Stimulated activated CD8-positive, alpha-beta memory T cell treated with anti-CD3 and anti-CD28 coated beads, Interleukin-4, amount 100 ng/mL, for 4 hours (primary cell): ENCODE results near the gene PANK2.
A peak's percentile ranks its signal among the peaks of the same experiment; 100 is the strongest.
"Not testable (repeated sequence)": the region's sequence is repeated elsewhere in the genome, so short reads cannot be mapped to it uniquely, and the experiment has no call there.

Experiments
- DNase-seq, 2 donors: peaks; one replicate each; pipeline ENCODE4 v3.0.0-alpha.2; 2020; ENCODE audit warnings: low read depth in 2 of 2, low spot score in 1 of 2

PANK2 gene

DNA sequence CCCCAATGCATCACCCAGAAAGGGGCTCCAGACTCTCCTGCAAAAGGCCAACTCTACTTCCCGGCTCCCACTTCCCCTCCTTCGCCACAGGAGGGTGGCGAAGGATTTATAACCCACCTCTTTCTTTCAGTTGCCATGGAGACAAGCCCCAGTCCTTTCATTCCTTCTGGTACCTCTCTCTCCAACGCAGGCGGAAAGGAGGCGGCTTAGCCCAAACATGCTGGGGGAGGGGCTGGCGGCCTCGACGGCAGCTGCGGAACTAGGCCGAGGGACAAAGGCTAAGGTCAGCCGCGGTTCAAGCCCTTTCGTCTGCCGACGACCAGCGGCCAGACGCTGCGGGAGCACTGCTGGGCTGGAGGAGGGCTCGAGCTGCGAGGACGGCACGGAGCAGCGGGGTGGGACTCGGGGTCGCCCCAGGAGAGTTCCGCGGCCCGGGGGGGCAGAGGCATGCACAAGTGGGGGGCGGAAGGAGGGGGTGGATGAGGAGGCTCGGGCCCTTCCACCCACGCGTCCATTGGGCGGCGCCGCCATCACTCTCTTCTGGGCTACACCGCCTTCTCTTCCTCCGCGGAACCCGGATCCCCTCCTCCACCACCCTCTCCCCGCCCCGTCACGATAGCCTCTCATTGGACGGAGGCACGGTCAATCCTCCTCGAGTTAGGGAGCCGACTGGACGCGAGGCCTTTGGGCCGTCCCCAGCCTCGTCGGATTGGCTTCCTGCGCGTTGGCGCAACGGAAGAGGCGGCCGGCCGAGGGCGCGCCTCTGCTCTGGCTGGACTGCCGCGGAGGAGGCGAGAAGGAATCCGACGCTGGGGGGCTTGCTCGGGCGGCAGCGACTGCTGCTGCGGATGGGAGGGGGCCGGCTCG is at the start of gene PANK2:
PANK2 (plus strand) TSS at position 766 of the 867 bp plus-strand sequence.
- peak; percentile 93 to 94 for DNase-seq

DNA sequence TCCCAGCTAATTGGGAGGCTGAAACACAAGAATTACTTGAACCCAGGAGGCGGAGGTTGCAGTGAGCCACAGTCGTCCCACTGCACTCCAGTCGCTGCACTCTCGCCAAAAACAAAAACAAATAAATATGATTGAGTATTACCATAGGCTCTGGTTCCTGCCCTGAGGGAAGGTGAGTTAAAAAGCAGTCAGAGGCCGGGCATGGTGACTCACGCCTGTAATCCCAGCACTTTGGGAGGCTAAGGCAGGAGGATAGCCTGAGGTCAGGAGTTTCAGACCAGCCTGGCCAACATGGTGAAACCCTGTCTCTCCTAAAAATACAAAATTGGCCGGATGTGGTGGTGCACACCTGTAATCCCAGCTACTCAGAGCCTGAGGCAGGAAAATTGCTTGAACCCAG is 49.0 kb upstream of the PANK2 start:
- not testable (repeated sequence) for DNase-seq

DNA sequence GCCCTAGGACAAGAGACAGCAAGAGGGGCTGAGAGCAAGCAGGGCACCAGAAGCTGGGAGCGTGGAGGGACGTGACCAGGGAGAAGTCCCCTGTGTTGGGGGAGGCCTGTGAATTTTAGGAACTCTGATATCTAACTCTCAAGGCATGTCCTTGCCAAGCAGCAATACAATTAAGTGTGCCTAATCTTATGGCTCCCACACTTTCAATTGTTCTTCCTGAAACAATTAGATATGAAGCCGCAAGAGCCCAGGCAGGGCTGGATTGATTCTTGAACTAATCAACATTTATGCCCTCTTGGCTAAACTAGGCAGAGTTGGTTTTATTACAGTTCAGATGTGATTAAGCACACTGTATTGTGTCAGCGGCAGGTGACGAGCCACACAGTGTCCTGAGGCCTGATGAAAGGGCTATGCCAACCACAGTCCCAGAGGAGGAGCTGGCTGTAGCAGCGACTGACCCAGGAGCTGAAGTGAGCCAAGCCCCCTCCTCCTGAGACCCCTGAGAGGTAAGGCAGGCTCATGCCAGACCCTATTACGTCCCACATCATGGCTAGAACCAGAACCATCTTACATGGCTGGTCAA is 46.7 kb upstream of the PANK2 start:
- DNase-seq, result no peak

DNA sequence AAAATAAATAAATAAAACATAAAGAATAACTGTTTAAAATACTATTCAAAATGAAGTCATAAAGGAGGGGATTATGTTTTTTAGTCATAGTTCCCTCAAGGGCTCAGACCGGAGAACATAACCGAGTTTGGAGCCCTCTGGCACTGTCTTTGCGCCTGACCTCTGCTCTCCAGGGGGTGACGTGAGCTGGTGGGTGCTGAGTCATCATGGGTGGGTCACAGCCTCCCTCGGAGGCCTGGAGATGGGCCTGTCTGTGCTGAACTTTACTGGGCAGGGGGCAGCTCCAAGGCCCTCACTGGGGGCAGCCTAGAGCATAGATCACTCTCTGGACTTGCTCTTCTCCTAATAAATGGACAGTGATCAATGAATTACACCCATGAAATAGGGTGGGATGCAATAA is 45.7 kb upstream of the PANK2 start:
- no peak for DNase-seq

DNA sequence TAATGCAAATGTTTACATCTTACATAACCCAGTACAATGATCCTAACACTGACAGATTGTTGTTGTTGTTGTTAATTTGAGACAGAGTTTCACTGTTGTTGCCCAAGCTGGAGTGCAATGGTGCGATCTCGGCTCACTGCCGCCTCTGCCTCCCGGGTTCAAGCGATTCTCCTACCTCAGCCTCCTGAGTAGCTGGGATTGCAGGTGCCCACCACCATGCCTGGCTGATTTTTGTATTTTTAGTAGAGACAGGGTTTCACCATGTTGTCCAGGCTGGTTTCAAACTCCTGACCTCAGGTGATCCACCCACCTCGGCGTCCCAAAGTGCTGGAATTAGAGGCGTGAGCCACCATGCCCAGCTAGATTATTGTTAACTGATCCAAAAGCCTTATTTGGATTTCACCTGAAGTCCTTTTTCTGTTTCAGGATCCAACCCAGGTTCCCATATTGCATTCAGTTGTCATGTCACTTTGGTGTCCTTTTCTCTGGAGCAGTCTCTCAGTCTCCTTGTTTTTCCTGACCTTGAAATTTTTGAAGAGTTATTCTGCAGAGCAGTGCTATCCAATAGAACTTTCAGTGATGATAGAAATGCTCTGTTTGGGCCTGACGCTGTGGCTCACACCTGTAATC is 45.1 kb upstream of the PANK2 start:
- not testable (repeated sequence) for DNase-seq

DNA sequence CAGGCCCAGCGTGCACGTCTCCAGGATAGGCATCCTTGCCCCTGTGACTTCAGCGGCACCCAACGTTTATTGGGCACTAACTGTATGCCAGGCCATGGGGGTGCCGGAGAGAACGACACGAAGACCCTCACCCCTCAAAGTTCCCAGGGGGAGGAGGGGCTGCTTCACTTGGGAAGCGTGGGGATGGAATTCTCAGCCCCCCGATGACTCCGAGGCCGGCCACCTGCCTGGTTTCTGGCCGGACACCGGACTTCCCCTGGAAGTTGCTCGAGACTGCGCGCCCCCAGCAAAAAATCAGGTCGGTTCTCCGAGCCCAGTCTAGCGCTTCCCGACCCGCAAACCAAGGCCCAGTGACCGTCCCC is 42.8 kb upstream of the PANK2 start:
- DNase-seq, result no peak

DNA sequence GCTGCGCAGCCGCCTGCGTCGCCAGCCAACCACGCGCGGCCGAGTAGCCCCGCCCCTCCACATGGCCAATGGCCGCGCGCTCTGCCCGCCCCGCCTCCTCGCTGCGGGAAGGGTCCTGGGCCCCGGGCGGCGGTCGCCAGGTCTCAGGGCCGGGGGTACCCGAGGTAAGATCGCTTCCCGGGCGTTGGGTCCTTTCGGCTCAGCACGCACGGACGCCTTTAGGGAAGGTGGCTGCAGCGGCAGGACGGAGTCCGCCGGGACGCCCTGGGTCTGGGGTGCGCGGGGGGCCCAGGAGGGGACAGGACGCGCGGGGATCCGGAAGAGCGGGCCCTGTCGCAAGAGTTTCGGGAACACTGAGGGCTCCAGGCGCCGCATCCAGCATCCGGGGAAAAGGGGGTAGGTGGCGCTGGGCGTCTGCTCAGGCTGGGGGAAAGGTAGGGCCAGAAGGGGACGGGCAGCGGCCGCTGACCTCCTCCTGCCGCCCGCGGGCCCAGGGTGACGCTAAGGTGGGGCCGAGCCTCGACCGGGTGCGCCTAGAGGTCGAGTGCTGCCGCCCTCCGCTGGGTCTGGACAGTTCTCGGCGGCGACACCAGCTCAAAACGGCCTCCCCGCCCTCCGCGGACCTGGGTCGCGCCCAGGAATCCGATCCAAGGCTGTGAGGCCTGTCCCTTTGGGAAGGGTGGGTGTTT is 42.3 kb upstream of the PANK2 start, which contains the start of gene MAVS:
MAVS (plus strand) TSS at position 95 of the 689 bp plus-strand sequence. CDS start 7,791 bp downstream, outside the sequence.
- DNase-seq, result peak; percentile 54 to 70

DNA sequence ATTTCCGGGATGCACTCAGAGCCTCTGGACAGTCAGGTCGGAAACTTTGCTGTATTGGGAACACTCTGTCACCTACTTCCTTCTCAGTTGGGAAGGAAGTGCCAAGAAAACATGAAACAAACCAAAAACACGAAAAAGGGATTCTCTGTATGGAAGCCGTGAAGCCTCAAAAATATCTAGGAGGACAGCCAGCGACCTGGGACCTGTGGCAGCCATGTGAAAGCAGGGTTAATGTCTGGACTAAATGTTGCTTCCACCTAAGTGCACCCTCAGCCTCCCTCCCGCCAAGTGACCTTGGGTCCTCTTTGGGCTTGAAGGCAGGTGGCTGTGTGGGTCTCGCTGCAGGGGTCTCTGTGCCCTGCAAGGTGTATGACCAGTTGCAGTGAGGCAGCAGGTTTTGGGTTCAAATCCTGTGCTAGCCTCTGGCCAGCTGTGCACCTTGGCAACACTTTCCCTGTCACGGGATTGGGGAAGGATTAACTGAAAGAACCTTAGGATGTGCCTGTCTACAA is 41.7 kb upstream of the PANK2 start:
- no peak for DNase-seq

DNA sequence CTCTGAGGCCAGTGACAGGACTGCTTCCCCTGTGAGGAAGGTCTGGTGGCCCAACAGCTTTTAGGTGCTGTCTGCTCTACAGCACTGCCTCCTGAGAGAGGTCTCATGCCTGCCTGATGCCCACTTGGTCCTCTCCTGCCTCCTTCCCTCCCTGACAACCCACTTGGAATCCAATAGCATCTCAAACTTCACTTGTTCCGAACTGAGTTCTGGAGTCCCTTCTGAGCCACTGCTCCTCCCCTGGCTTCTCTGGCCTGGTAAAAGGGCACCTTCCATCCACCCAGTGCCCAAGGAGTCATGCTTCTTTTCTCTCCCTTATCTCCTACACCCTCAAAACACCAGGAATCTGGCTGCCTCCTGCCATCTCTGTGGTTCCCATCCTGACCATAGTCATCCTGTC is 40.6 kb upstream of the PANK2 start:
- no peak for DNase-seq

DNA sequence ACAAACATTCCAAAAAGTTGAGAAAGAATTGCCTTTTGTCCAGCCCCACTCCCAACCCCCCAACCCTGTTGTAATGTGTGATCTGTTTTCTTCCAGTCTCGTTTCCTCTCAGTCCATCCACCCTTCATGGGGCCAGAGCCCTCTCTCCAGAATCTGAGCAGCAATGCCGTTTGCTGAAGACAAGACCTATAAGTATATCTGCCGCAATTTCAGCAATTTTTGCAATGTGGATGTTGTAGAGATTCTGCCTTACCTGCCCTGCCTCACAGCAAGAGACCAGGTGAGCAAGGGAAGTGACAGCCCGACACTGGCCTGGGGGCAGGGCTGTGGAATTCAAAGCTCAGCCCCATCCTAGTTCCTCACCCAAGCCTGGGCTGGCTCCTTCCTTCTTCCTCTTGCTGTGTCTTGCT is 34.7 kb upstream of the PANK2 start:
- DNase-seq, result no peak

DNA sequence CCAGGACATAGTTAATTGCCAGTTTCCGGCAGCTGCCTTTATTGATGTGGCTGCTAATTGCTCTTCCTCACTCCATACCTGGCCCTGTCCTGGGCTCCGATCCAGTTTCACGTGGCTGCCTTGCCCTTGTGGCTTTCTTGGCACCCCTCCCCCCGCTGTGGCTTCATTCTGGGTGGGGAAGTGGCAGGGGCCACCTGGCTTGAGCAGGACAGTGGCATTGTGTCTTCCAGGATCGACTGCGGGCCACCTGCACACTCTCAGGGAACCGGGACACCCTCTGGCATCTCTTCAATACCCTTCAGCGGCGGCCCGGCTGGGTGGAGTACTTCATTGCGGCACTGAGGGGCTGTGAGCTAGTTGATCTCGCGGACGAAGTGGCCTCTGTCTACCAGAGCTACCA is 31.8 kb upstream of the PANK2 start:
- no peak for DNase-seq

DNA sequence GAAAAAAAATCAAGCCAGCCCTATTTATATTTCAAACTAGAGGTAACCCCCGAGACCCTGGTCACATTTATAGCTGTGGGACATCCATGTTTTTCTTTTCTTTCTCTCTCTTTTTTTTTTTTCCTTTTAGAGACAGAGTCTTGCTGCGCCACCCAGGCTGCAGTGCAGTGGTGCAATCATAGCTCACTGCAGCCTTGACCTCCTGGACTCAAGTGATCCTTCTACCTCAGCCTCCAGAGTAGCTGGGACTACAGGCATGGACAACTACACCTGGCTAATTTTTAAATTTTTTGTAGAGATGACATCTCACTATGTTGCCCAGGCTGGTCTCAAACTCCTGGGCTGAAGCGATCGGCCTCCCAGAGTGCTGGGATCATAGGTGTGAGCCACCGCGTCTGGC is 30.5 kb upstream of the PANK2 start:
- no peak for DNase-seq

DNA sequence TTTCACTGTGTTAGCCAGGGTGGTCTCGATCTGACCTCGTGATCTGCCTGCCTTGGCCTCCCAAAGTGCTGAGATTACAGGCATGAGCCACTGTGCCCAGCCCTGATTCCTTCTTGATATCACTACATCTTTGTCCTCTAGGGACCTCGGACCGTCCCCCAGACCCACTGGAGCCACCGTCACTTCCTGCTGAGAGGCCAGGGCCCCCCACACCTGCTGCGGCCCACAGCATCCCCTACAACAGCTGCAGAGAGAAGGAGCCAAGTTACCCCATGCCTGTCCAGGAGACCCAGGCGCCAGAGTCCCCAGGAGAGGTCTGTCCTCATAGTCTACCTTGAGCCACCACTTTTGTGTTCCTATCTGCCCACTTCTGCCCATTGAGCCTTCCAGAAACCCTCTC is 28.0 kb upstream of the PANK2 start:
- DNase-seq, result no peak

DNA sequence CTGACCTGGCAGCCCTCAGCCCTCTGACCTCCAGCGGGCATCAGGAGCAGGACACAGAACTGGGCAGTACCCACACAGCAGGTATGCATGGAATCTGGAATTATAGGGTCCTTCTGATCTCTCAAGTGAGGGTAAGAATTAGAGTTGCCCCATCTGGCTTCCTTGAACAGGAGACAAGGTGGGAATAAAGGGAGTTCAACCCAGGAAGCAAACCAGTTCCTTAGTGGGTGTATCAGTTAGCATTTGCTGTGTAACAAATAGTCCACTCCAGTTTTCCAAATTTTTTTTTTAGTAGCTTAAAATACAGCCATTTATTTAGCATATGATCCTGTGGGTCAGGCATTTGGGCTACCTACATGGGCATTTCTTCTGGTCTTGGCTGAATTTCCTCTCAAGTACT is 26.9 kb upstream of the PANK2 start:
- no peak for DNase-seq

DNA sequence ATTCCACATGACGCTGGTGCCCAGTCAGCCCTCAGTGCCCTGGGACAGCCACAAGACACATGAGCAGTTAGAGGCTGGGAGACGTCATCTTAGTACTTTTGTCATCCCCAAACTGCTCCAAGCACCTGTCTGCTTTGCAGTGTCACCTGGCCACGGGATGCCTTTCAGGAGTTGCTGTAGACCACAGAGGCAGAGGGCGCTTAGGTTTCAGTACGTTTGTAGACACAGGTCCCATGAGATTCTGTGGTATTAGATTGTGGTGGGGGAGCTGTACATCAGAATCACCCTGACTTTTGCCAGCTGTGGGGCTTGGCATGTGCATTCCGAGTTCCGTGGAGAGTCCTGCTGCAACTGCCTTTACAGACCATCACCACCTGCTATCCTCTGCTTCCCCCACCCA is 25.9 kb upstream of the PANK2 start:
- no peak for DNase-seq

DNA sequence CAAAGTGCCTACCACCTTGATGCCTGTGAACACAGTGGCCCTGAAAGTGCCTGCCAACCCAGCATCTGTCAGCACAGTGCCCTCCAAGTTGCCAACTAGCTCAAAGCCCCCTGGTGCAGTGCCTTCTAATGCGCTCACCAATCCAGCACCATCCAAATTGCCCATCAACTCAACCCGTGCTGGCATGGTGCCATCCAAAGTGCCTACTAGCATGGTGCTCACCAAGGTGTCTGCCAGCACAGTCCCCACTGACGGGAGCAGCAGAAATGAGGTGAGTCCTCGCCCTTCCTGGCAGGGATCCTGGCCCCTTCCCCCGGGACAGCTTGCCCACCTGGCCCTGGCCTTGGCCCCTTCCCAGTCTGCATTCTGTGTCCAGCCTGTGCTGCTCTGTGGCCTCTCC is 24.7 kb upstream of the PANK2 start:
- no peak for DNase-seq

DNA sequence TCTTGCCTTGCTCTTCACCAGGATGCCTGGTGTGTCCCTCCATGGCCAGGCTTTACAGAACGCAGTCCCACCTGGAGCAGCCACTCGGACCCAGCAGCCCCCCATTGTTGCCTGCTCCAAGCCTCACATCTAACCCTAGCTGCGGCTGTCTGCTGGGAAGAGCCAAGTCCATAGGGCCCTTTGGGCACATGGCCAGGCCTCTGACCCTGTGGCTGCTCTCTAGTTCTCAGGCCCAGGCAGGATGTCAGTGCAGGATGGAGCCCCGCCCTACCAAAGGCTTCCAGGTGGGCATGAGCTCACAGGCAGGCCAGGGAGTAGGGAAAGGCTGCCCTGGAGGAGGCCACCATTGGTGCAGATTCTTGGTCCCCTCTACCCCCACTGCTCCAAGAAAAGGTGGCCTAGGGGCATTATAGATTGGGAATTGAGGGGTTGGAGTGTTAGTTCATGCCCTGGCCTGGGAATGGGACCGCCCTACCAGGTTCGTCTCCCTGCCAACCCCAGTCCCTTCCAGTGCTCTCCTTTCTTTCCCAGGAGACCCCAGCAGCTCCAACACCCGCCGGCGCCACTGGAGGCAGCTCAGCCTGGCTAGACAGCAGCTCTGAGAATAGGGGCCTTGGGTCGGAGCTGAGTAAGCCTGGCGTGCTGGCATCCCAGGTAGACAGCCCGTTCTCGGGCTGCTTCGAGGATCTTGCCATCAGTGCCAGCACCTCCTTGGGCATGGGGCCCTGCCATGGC is 23.9 kb upstream of the PANK2 start:
- no peak for DNase-seq

DNA sequence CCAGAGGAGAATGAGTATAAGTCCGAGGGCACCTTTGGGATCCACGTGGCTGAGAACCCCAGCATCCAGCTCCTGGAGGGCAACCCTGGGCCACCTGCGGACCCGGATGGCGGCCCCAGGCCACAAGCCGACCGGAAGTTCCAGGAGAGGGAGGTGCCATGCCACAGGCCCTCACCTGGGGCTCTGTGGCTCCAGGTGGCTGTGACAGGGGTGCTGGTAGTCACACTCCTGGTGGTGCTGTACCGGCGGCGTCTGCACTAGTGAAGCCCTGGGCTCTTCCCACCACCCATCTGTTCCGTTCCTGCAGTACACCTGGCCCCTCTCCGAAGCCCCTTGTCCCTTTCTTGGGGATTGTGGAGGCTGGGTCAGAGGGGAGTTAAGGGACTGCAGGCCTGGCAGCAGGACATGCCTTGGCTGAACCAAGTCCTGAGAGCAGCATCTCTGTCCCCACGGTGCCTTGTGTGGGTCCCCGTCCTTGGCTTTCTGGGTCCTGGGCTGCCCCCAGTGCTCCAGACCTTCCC is 23.2 kb upstream of the PANK2 start:
- no peak for DNase-seq

DNA sequence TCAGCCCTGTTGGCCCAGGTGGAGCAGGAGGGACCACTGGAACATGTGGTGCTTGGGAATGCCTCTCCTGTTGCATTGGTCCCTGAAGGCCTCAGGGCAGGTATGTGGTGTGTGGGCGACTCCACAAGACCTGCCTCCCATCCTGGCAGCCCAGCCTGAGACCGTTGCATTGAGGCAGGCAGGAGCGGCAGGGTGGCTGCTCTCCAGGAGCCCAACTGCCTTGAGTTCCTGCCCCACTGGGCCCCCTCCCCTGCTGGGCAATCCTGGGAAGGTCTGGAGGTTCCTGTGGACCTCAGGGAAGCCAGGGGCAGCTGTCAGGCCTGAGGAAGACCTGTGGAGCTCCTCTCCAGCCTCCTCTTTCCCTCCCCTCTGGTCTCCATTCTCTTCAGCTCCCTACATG is 22.7 kb upstream of the PANK2 start:
- DNase-seq, result no peak

DNA sequence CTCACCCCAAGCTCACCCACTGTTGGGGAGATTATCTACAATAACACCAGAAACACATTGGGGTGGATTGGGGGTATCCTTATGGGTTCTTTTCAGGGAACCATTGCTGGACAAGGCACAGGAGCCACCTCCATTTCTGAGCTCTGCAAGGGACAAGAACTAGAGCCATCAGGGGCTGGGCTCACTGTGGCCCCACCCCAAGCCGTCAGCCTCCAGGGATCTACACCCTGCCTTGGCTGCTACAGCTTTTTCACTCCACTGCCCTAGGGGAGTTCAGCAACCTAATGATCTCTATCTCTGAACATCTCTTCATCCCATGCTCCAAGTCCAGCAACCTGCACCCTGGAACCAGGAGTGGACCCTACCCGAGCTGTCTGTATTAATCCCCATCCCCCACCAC is 21.4 kb upstream of the PANK2 start:
- no peak for DNase-seq
